ENCODE measurements around the gene THAP2.

The THAP2 gene

GRCh38 chr12:71663561-71664410, at the start of gene THAP2, which contains the start of gene ZFC3H1:
Gene THAP2 (plus strand): TSS chr12:71664301. CDS start chr12:71664510, 209 bp downstream.
Gene ZFC3H1 (minus strand): TSS chr12:71663848. CDS start chr12:71663610, 238 bp downstream.
- peak; percentile 86 for FAIRE-seq

- no peak for FAIRE-seq
These were observed 42.2 kb upstream of the THAP2 start for GRCh38 chr12:71621938-71622337.

GRCh38 chr12:71625476-71625875, 38.6 kb upstream of the THAP2 start:
- no peak for FAIRE-seq

GRCh38 chr12:71626098-71626497, 38.0 kb upstream of the THAP2 start:
- no peak for FAIRE-seq

GRCh38 chr12:71626768-71627167, 37.3 kb upstream of the THAP2 start:
- FAIRE-seq = no peak

GRCh38 chr12:71627438-71628002, 36.6 kb upstream of the THAP2 start:
- FAIRE-seq = no peak

GRCh38 chr12:71636704-71637115, 27.4 kb upstream of the THAP2 start:
- peak; percentile 95 for FAIRE-seq

GRCh38 chr12:71638499-71638898, 25.6 kb upstream of the THAP2 start:
- FAIRE-seq = no peak

- no peak for FAIRE-seq
These were observed 24.8 kb upstream of the THAP2 start for GRCh38 chr12:71639341-71639760.

- no peak for FAIRE-seq
These were observed 23.8 kb upstream of the THAP2 start for GRCh38 chr12:71640316-71640715.

- FAIRE-seq = no peak
These were observed 22.7 kb upstream of the THAP2 start for GRCh38 chr12:71641390-71641789.

- FAIRE-seq = no peak
These were observed 21.8 kb upstream of the THAP2 start for GRCh38 chr12:71642264-71642663.

- FAIRE-seq = no peak
These were observed 18.8 kb upstream of the THAP2 start for GRCh38 chr12:71645268-71645667.

GRCh38 chr12:71646512-71646911, 17.6 kb upstream of the THAP2 start:
- no peak for FAIRE-seq

- FAIRE-seq = peak; percentile 30
These were observed 15.6 kb upstream of the THAP2 start for GRCh38 chr12:71648537-71648936.

- FAIRE-seq = no peak
These were observed 14.7 kb upstream of the THAP2 start for GRCh38 chr12:71649401-71649800.

- no peak for FAIRE-seq
These were observed 11.4 kb upstream of the THAP2 start for GRCh38 chr12:71652656-71653055.

GRCh38 chr12:71653137-71653536, 11.0 kb upstream of the THAP2 start:
- no peak for FAIRE-seq

- FAIRE-seq = no peak
These were observed 9.9 kb upstream of the THAP2 start for GRCh38 chr12:71654200-71654599.

- FAIRE-seq = peak; percentile 43
These were observed 8.6 kb upstream of the THAP2 start for GRCh38 chr12:71655495-71655894.

GRCh38 chr12:71655907-71656306, 8.2 kb upstream of the THAP2 start:
- no peak for FAIRE-seq

GRCh38 chr12:71656740-71657139, 7.4 kb upstream of the THAP2 start:
- peak; percentile 21 for FAIRE-seq

- peak; percentile 24 for FAIRE-seq
These were observed 2.0 kb upstream of the THAP2 start for GRCh38 chr12:71661977-71662530.

All from islet of Langerhans (tissue), 1 donor.